Activated CD8-positive, alpha-beta memory T cell treated with anti-CD3 and anti-CD28 coated beads, Interleukin-2, amount 10 ng/mL, durations not matched to agents 7 days and 5 days (primary cell): ENCODE results near the gene ATAD3B. TPM values are rescaled to one million over a fixed set of nuclear protein-coding genes. Genes with fewer than 3 reads are reported as not detected.
"Not testable (repeated sequence)": the region's sequence is repeated elsewhere in the genome, so short reads cannot be mapped to it uniquely, and the experiment has no call there.

Experiments
- ATAC-seq: fragments of 150-1000 bp; cut with Tn5 transposase; one replicate; pipeline ENCODE4 v1.10.0; 2021; ENCODE audit warnings: moderate library complexity
- CTCF ChIA-PET: fragments of 350-600 bp; sonication (Branson Sonifier 250); formaldehyde crosslinking; loops from one replicate; lab custom pipeline; 2021; ENCODE audit warnings: antibody characterized with exemption; lab: Charles Lee
- DNase-seq: peaks from one replicate; pipeline ENCODE4 v3.0.0-alpha.2; 2020
- H3K27ac Mint-ChIP-seq: one replicate; pipeline ENCODE4 v1.8.0; 2021; ENCODE audit warnings: mild to moderate bottlenecking, mixed read lengths
- H3K27me3 Mint-ChIP-seq: one replicate; pipeline ENCODE4 v1.8.0; 2021; ENCODE audit warnings: mixed read lengths
- H3K36me3 Mint-ChIP-seq: one replicate; pipeline ENCODE4 v1.8.0; 2021; ENCODE audit warnings: mild to moderate bottlenecking, mixed read lengths
- H3K4me1 Mint-ChIP-seq: one replicate; pipeline ENCODE4 v1.8.0; 2021; ENCODE audit warnings: mixed read lengths
- H3K4me3 Mint-ChIP-seq: one replicate; pipeline ENCODE4 v1.8.0; 2021; ENCODE audit warnings: mild to moderate bottlenecking, moderate library complexity, mixed read lengths
- H3K9me3 Mint-ChIP-seq: one replicate; pipeline ENCODE4 v1.8.0; 2022; ENCODE audit warnings: low read depth, mixed read lengths
- total RNA-seq, 2 experiments: library from RNA; stranded (reverse); gene quantifications; one replicate each; pipeline ENCODE4 v1.2.3, GENCODE V29; 2021

Gene ATAD3B
- total RNA-seq, 2 experiments from 2014 or later, result 46.5 to 63.3 TPM

DNA sequence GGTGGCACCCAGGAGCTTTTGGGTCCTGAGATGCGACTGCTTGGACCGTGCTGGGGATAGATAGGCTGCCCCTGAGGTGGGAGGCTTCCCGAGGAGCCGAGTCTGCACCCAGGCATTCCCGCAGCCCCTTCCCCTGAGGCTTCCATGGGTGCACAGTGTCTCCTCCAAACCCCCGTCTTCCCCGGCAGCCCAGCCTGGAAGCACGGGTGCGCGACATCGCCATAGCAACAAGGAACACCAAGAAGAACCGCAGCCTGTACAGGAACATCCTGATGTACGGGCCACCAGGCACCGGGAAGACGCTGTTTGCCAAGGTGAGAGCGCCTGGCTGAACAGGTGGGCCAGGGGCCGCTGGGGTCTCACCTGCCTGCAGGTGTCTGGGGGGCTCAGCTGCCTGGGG, 52.1 kb downstream of the ATAD3B start:
- H3K27me3 Mint-ChIP-seq, H3K27ac Mint-ChIP-seq, H3K4me3 Mint-ChIP-seq, ATAC-seq, H3K4me1 Mint-ChIP-seq, H3K9me3 Mint-ChIP-seq, CTCF ChIA-PET, DNase-seq: not testable (repeated sequence)
- peaks cover 17% of the 10 kb centered on the region for H3K36me3 Mint-ChIP-seq

- peaks cover 24% of the 10 kb centered on the region for H3K36me3 Mint-ChIP-seq
Observed at GRCh38 chr1:1524750-1525383, 53.3 kb downstream of the ATAD3B start.

DNA sequence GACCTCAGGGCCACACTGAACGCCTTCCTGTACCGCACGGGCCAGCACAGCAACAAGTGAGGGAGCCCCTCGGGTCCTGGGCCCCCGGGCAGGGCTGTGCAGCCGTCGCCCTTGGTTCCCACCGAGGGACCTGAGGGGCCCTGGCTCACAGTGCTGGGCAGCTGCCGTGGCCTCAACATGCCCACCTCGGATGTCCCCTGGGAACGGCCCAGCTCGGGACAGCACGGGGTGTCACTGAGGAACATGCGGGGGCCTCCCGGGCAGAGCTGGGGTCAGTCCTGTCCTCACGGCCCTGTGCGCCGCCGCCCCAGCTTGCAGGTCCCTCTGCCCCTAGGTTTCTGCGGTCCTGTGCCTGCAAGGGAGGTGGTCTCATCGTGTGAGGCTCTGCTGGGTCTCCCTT, 54.9 kb downstream of the ATAD3B start:
- not testable (repeated sequence) for ATAC-seq

More at GRCh38 chr1:1524750-1525383, 53.3 kb downstream of the ATAD3B start:
- H3K27ac Mint-ChIP-seq, DNase-seq, H3K4me3 Mint-ChIP-seq, CTCF ChIA-PET, ATAC-seq, H3K4me1 Mint-ChIP-seq, H3K9me3 Mint-ChIP-seq, H3K27me3 Mint-ChIP-seq: not testable (repeated sequence)

DNA sequence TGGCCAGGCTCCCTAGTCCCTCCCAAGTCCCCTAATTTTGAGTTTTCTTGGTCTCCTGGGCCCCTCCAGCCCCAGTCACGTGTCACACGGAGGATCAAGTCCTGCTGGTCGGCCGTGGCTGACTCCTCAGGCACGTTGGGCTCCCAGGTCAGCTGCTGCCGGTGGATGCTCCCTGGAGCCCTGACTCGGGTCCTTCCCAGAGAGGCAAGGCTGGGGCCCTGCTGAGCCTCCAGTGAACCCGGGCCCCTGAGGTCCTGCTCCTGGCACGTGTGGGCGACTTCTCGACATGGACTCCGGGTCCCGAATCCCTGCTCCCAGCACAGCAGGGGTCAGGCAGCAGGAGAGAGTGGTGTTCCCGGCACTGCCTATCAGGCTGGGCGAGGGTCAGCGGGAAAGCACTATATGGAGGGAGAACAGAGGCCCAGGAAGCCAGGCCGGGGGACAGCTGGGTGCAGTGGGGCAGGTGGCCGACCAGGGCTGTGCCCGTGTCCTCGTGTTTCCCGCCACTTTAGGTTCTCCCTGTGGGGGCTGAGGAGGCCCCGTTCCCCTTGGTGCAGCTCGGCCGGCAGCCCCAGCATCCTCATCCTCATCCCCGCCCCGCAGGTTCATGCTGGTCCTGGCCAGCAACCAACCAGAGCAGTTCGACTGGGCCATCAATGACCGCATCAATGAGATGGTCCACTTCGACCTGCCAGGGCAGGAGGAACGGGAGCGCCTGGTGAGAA, 55.7 kb downstream of the ATAD3B start:
- ATAC-seq (no peak), DNase-seq (no peak)
- Mint-ChIP-seq H3K4me3 (no peak overlapping the region), H3K27me3 (no peaks in the 10 kb centered on the region), H3K9me3 (peaks cover 5% of the 10 kb centered on the region), H3K27ac (no peak overlapping the region), H3K4me1 (no peaks in the 10 kb centered on the region), H3K36me3 (peaks cover 38% of the 10 kb centered on the region)
- CTCF ChIA-PET, result no interaction called here

More for the DNA sequence above, 54.9 kb downstream of the ATAD3B start:
- H3K27me3 Mint-ChIP-seq, H3K4me1 Mint-ChIP-seq, H3K27ac Mint-ChIP-seq, H3K4me3 Mint-ChIP-seq, H3K9me3 Mint-ChIP-seq, DNase-seq, CTCF ChIA-PET: not testable (repeated sequence)
- peaks cover 33% of the 10 kb centered on the region for H3K36me3 Mint-ChIP-seq

- DNase-seq (no peak), ATAC-seq (no peak)
- Mint-ChIP-seq H3K36me3 (peaks cover 40% of the 10 kb centered on the region), H3K27ac (no peak overlapping the region), H3K4me1 (no peaks in the 10 kb centered on the region), H3K9me3 (peaks cover 5% of the 10 kb centered on the region), H3K4me3 (no peak overlapping the region), H3K27me3 (no peaks in the 10 kb centered on the region)
- CTCF ChIA-PET, result no interaction called here
Observed at GRCh38 chr1:1528301-1529267, 57.0 kb downstream of the ATAD3B start.

DNA sequence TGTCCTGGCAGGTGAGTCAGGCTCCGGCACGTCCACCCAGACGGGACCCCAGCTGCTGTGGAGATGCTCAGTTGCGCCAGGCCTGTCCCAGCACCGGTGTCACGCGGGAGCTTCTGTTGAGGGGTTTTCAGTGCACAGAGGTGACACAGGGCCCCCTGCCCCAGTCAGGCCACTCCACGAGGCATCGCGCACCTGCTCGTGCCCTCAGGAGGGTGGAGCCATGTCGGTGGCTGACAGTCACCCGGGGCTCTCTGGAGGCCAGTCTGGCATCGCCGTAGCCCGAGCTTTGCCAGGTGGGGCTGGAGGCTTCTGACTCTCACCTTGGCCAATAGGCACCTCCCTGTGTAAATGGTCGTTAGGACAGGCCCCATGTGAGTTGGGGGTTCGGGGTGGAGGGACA, 57.8 kb downstream of the ATAD3B start:
- CTCF ChIA-PET, result no interaction called here
- Mint-ChIP-seq H3K27me3 (no peaks in the 10 kb centered on the region), H3K4me1 (no peaks in the 10 kb centered on the region), H3K9me3 (peaks cover 5% of the 10 kb centered on the region), H3K27ac (no peak overlapping the region), H3K4me3 (no peak overlapping the region), H3K36me3 (peaks cover 39% of the 10 kb centered on the region)
- DNase-seq (no peak), ATAC-seq (no peak)

GRCh38 chr1:1529936-1530335, 58.4 kb downstream of the ATAD3B start:
- Mint-ChIP-seq H3K9me3 (peaks cover 5% of the 10 kb centered on the region), H3K36me3 (peaks cover 39% of the 10 kb centered on the region), H3K4me1 (no peaks in the 10 kb centered on the region), H3K27me3 (no peaks in the 10 kb centered on the region), H3K4me3 (no peak overlapping the region), H3K27ac (no peak overlapping the region)
- ATAC-seq (no peak), DNase-seq (no peak)
- CTCF ChIA-PET, result interaction anchor here (0.6 kb wide), 1 partner anchor 756 kb away, joined by 3 read pairs; no protein-coding TSS in a partner anchor

DNA sequence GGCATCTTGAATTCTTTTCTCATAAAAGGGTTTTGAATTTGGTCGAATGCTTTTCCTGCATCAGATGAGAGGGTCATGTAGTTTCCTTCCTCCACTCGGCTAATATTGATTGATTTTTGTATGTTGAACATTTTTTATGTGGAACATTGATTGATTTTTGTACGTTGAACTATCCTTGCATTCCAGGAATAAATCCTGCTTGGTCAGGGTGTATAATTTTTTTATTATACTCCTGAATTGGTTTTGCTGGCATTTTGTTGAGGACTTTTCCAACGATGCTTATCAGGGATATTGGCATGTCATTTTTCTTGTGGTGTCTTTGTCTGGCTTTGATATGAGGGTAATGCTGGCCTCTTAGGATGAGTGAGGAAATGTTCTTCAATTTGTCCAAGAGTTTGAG, 60.4 kb downstream of the ATAD3B start:
- H3K27me3 Mint-ChIP-seq, result no peaks in the 10 kb centered on the region

DNA sequence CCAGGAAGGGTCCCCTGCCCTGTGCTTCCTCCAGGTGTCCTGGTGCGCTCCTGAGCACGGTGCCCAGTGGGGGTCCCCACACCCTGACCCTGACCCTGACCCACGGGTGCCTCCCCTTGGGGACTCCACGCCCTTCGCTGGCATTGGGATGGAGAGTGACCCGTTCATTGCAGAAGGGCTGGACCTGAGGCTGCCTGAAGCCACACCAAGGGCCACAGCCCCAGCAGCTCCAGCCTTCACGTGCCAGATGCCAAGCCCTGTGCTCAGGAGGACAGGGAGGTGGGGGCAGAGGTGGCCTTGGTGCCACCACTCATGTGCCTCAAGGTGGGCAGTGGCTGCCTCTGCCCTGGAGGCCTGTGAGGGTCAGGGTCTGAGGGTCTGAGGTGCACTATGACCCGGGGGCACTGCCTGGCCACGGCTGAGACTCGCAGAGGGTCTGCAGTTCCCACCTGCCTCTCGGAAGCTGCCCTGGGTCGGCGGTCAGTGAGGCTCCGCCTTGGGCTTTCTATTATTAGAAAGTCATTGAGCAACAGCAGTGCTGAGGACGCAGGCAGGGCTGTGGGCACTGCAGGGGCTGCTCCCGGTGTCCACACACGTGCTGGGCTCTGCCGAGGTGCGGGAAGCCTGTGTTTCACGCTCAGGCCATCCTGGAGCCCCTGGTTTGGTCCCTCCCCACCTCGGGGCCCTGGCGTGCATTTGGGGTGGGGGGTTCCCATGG, 61.8 kb downstream of the ATAD3B start:
- CTCF ChIA-PET, H3K27me3 Mint-ChIP-seq, H3K4me3 Mint-ChIP-seq, H3K27ac Mint-ChIP-seq, DNase-seq, H3K9me3 Mint-ChIP-seq, H3K4me1 Mint-ChIP-seq, ATAC-seq: not testable (repeated sequence)
- peaks cover 30% of the 10 kb centered on the region for H3K36me3 Mint-ChIP-seq

More for the DNA sequence above, 60.4 kb downstream of the ATAD3B start:
- peaks cover 37% of the 10 kb centered on the region for H3K36me3 Mint-ChIP-seq
- DNase-seq, result no peak
- H3K4me3 Mint-ChIP-seq, result no peak overlapping the region
- no peak for ATAC-seq
- no peaks in the 10 kb centered on the region for H3K4me1 Mint-ChIP-seq
- CTCF ChIA-PET, result no interaction called here
- no peak overlapping the region for H3K27ac Mint-ChIP-seq
- H3K9me3 Mint-ChIP-seq, result peaks cover 5% of the 10 kb centered on the region

GRCh38 chr1:1533894-1534291, 62.3 kb downstream of the ATAD3B start:
- ATAC-seq, H3K4me3 Mint-ChIP-seq, H3K9me3 Mint-ChIP-seq, H3K27ac Mint-ChIP-seq, H3K27me3 Mint-ChIP-seq, H3K4me1 Mint-ChIP-seq, CTCF ChIA-PET, DNase-seq: not testable (repeated sequence)
- peaks cover 27% of the 10 kb centered on the region for H3K36me3 Mint-ChIP-seq

- no peaks in the 10 kb centered on the region for H3K4me1 Mint-ChIP-seq
- DNase-seq (no peak), ATAC-seq (no peak)
- H3K9me3 Mint-ChIP-seq, result peaks cover 5% of the 10 kb centered on the region
- no peak overlapping the region for H3K27ac Mint-ChIP-seq
- no peaks in the 10 kb centered on the region for H3K27me3 Mint-ChIP-seq
- no peak overlapping the region for H3K4me3 Mint-ChIP-seq
- peaks cover 22% of the 10 kb centered on the region for H3K36me3 Mint-ChIP-seq
- CTCF ChIA-PET, result no interaction called here
Observed at GRCh38 chr1:1534401-1535154, 63.0 kb downstream of the ATAD3B start.

DNA sequence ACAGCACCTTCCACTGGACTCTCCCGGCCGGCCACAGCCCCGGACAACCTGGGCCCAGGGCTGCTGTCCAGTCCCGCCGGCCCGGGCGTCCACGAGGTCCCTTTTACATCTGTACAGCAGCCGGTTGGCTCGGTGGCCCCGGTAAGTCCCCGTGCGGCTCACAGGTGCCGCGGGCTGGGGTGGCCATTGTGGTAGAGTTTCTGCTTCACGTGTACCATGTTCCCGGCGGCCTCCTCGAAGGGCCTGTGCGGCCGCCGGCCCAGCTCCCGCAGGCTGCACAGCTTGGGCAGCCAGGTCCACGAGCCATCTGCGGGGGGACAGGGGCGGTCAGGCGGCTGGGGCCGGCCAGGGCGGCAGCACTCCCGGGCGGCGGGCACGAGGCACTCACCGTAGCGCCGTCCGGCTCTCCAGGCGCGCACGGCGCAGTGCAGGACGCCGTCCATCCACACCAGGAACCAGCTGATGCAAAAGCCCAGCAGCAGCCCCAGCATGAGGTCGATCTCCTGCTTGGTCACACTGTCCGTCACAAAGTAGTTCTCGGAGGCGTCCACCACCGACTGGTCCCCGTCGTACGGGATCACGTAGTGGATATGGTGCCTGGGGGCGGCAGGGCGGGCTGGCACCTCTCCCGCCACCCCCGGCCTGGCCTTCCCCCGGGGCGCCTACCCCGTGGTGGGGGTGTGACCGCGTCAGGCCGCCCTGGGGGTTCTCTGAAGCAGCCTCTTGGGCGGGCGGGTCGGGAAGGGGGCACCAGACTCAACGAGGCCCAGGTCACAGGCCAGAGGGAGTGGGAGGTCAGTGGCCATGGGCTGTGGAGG, 63.8 kb downstream of the ATAD3B start:
- CTCF ChIA-PET, result no interaction called here
- DNase-seq (no peak), ATAC-seq (no peak)
- H3K9me3 Mint-ChIP-seq, result peaks cover 5% of the 10 kb centered on the region
- no peak overlapping the region for H3K4me3 Mint-ChIP-seq
- H3K27ac Mint-ChIP-seq, result no peak overlapping the region
- no peaks in the 10 kb centered on the region for H3K27me3 Mint-ChIP-seq
- H3K4me1 Mint-ChIP-seq, result no peaks in the 10 kb centered on the region
- peaks cover 14% of the 10 kb centered on the region for H3K36me3 Mint-ChIP-seq
